GM23248 (cell line): ENCODE measurements around the gene ZNF597.

ENCODE experiments used
- EZH2 ChIP-seq: fragments of 200-600 bp; sonication (generic); IDR thresholded peaks from 2 replicates; pipeline ENCODE4 v1.6.1; 2018; ENCODE audit warnings: antibody characterized with exemption, mild to moderate bottlenecking; ENCODE audit not compliant: insufficient read depth, poor library complexity, severe bottlenecking
- EZH2phosphoT487 ChIP-seq: fragments of 200-600 bp; sonication (generic); IDR thresholded peaks from 2 replicates; pipeline ENCODE4 v1.6.1; 2018; ENCODE audit warnings: antibody characterized with exemption, moderate library complexity, mild to moderate bottlenecking, low read depth; ENCODE audit not compliant: insufficient read depth

DNA sequence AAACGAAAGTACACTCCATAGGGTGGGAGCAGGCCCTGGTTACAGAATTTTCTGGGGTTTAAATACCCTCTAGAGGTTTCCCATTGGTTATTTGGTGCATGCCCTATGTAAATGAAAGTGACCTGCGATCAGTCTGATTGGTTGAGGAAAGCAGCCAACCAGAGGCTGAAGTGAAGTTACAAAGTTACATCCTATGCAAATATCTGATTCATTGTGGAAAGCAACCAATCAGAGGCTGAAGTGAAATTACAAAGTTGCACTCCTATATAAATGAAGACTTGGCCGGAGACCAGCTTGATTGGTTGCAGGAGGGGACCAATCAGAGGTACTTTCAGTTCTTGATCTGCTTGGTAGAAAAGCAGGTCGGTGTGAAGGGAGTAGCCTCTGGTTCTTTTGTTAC is 24.6 kb upstream of the ZNF597 start:
- TF ChIP-seq EZH2 (no peak), EZH2phosphoT487 (no peak)
